ENCODE results near the gene RNU7-1.

The RNU7-1 gene

GRCh38 chr12:6954316-6955107 lies 10.9 kb downstream of the RNU7-1 start:
- peak overlapping the region; percentile 79; the same call in 1 of the 2 replicates for H2AFZ ChIP-seq (ENCODE audit: low read depth)
- H3K36me3 ChIP-seq (ENCODE audit: insufficient read depth), result no peaks in the 10 kb centered on the region
- no peak overlapping the region for H3K4me3 ChIP-seq (IDR thresholded peaks at IDR 0.05; ENCODE audit: insufficient read depth, low read depth, low read length)
- H3K27me3 ChIP-seq (ENCODE audit: insufficient read depth, low read depth), result no peaks in the 10 kb centered on the region
- H3K9ac ChIP-seq, result no peak overlapping the region
- H4K20me1 ChIP-seq (ENCODE audit: insufficient read depth), result no peaks in the 10 kb centered on the region
- no peak for TF ChIP-seq CTCF (conservative IDR thresholded peaks at IDR 0.05; ENCODE audit: low read depth, low read length)
- H3K27ac ChIP-seq, result no peak overlapping the region
- H3K4me1 ChIP-seq (ENCODE audit: low read depth, poor library complexity, severe bottlenecking), result peaks cover 25% of the 10 kb centered on the region
- peak overlapping the region; percentile 93 for H3K4me2 ChIP-seq
- no peaks in the 10 kb centered on the region for H3K79me2 ChIP-seq (ENCODE audit: insufficient read depth, low read depth)

- H3K27ac ChIP-seq, result no peak overlapping the region
- H3K27me3 ChIP-seq (ENCODE audit: insufficient read depth, low read depth), result no peaks in the 10 kb centered on the region
- no peaks in the 10 kb centered on the region for H3K79me2 ChIP-seq (ENCODE audit: insufficient read depth, low read depth)
- no peaks in the 10 kb centered on the region for H3K36me3 ChIP-seq (ENCODE audit: insufficient read depth)
- H3K9ac ChIP-seq, result no peak overlapping the region
- no peak overlapping the region for H3K4me2 ChIP-seq
- no peak overlapping the region for H2AFZ ChIP-seq (ENCODE audit: low read depth)
- H3K4me3 ChIP-seq (IDR thresholded peaks at IDR 0.05; ENCODE audit: insufficient read depth, low read depth, low read length), result no peak overlapping the region
- peaks cover 22% of the 10 kb centered on the region for H3K4me1 ChIP-seq (ENCODE audit: low read depth, poor library complexity, severe bottlenecking)
- no peaks in the 10 kb centered on the region for H4K20me1 ChIP-seq (ENCODE audit: insufficient read depth)
- no peak for TF ChIP-seq CTCF (conservative IDR thresholded peaks at IDR 0.05; ENCODE audit: low read depth, low read length)
Observed at GRCh38 chr12:6955108-6956020, 11.7 kb downstream of the RNU7-1 start.

- Histone ChIP-seq H3K9ac (no peak overlapping the region), H3K4me2 (no peak overlapping the region), H3K79me2 (ENCODE audit: insufficient read depth, low read depth) (no peaks in the 10 kb centered on the region), H3K4me1 (ENCODE audit: low read depth, poor library complexity, severe bottlenecking) (peaks cover 22% of the 10 kb centered on the region), H4K20me1 (ENCODE audit: insufficient read depth) (no peaks in the 10 kb centered on the region), H3K36me3 (ENCODE audit: insufficient read depth) (no peaks in the 10 kb centered on the region), H3K4me3 (IDR thresholded peaks at IDR 0.05; ENCODE audit: insufficient read depth, low read depth, low read length) (no peak overlapping the region), H3K27me3 (ENCODE audit: insufficient read depth, low read depth) (no peaks in the 10 kb centered on the region), H3K27ac (no peak overlapping the region), H2AFZ (ENCODE audit: low read depth) (no peak overlapping the region)
- no peak for TF ChIP-seq CTCF (conservative IDR thresholded peaks at IDR 0.05; ENCODE audit: low read depth, low read length)
Observed at GRCh38 chr12:6956021-6956727, 12.6 kb downstream of the RNU7-1 start.

- Histone ChIP-seq H3K4me3 (IDR thresholded peaks at IDR 0.05; ENCODE audit: insufficient read depth, low read depth, low read length) (no peak overlapping the region), H3K79me2 (ENCODE audit: insufficient read depth, low read depth) (no peaks in the 10 kb centered on the region), H2AFZ (ENCODE audit: low read depth) (no peak overlapping the region), H4K20me1 (ENCODE audit: insufficient read depth) (no peaks in the 10 kb centered on the region), H3K9ac (no peak overlapping the region), H3K4me1 (ENCODE audit: low read depth, poor library complexity, severe bottlenecking) (peaks cover 22% of the 10 kb centered on the region), H3K27me3 (ENCODE audit: insufficient read depth, low read depth) (no peaks in the 10 kb centered on the region), H3K36me3 (ENCODE audit: insufficient read depth) (no peaks in the 10 kb centered on the region), H3K4me2 (no peak overlapping the region), H3K27ac (no peak overlapping the region)
- no peak for TF ChIP-seq CTCF (conservative IDR thresholded peaks at IDR 0.05; ENCODE audit: low read depth, low read length)
Observed at GRCh38 chr12:6957151-6957701, 13.6 kb downstream of the RNU7-1 start.

Measured in KMS-11 (cell line).